Stimulated activated CD8-positive, alpha-beta memory T cell treated with anti-CD3 and anti-CD28 coated beads, Interleukin-2, amount 100 ng/mL, for 1 hour (primary cell): ENCODE measurements around the gene TRPC6.
"Not testable (repeated sequence)": the region's sequence is repeated elsewhere in the genome, so short reads cannot be mapped to it uniquely, and the experiment has no call there.

Experiments
- DNase-seq, 2 donors: peaks; one replicate each; pipeline ENCODE4 v3.0.0-alpha.2; 2020; ENCODE audit warnings: low read depth in 2 of 2

Gene TRPC6

DNA sequence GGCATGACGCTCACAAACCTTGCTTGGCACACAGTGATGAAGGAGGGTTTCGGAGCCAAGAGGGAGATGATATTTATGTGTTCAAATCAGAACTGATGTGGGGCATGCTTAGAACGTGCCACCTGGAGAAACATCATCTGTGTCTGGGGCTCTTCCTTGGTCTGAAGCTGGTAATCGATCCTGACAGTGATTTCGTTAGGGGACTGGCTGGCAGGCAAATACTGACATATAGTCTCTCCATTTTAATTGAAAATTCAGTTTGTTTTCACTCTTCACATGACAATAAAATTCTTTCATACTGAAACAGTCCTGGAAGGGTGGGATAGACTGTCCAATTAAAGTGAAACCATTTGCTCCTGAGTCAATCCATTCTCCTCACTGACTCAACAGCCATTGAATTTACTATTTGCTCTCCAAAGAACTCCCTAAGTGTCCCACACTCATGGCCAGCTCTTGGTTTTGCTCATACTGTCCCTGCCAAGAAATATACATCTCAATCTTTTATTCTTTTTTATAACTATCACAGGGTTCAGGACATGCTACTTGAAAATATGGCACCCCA lies 134.8 kb downstream of the TRPC6 start:
- no peak for DNase-seq

- DNase-seq, result no peak
Measured at GRCh38 chr11:101446726-101447125, 137.1 kb downstream of the TRPC6 start.

DNA sequence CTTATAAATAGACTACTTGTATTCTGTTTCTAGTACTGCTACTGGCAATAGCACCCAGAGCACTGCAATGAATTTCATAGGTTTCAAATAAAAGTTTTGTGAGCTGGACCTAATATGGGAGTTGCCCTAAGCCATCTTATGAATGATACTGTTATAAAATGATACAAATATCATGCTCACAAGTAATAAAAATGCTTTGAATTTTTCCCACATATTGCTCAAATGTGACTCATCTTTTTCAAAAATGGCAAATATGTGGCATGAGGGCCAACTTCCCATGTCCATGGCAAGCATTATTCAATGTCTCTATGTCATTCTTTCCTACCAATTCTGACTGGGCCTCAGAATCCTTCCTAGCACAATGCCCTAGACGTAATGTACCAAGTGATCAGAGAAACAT lies 137.6 kb downstream of the TRPC6 start:
- DNase-seq, result no peak

GRCh38 chr11:101445761-101446160 lies 138.0 kb downstream of the TRPC6 start:
- DNase-seq, result no peak

- no peak for DNase-seq
Measured at GRCh38 chr11:101444851-101445250, 139.0 kb downstream of the TRPC6 start.

GRCh38 chr11:101444164-101444563 lies 139.6 kb downstream of the TRPC6 start:
- no peak for DNase-seq

GRCh38 chr11:101442936-101443521 lies 140.8 kb downstream of the TRPC6 start:
- DNase-seq, result no peak

DNA sequence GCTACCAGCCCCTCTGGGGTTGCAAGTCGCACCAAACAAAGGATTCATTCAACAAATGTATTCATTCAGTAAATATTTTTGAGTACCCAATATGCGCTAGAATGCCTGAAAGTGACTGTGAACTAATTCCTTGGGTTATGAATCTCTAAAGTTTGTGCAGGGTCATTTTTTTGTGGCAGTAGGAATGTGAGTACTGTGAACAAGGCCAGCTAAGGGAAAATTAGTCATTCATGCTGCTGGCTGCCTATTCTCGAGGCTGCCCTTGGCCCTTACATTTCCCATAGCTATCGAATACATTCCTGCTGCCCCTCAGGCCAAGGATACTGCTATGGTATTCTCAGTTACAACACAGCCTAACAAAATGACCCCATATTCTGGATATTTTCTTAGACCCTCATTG lies 141.6 kb downstream of the TRPC6 start:
- DNase-seq, result no peak

DNA sequence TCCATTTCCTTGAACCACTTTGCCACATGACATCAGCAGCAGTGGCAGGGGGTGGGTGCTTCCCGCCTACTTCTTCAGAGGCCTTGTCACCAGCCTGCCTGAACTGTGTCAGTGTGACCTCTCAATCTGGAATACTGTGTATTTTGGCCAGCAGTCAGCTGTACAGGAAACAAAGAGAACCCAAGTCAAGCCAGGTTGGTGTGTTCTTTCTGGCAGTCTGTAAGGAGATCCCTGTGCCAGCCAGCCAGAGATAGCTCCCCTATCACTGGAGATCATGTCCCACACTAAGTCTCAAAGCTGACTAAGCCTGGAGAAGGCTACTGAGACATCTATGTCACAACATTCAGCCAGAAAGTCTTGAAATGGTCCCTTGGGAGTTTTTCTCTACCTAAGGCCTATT lies 142.1 kb downstream of the TRPC6 start:
- DNase-seq, result no peak

DNA sequence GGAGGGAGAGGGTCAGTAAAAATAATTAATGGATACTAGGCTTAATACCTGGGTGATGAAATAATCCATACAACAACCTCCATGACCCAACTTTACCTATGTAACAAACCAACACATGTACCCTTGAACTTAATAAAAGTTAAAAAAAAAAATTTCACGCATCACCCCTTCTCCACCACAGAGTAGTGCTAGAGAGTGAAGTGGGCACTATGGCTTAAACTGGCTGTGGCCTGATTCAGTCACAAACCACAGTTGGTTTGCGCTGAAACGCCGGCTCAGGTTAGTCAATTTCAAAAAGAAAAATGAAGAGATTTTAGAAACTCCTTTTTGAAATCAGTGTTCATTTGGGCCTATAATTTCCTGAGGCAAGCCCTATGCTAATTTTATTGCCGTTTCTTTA lies 144.3 kb downstream of the TRPC6 start:
- no peak for DNase-seq

- not testable (repeated sequence) for DNase-seq
Measured at GRCh38 chr11:101438708-101439107, 145.1 kb downstream of the TRPC6 start.

GRCh38 chr11:101438126-101438525 lies 145.7 kb downstream of the TRPC6 start:
- no peak for DNase-seq

DNA sequence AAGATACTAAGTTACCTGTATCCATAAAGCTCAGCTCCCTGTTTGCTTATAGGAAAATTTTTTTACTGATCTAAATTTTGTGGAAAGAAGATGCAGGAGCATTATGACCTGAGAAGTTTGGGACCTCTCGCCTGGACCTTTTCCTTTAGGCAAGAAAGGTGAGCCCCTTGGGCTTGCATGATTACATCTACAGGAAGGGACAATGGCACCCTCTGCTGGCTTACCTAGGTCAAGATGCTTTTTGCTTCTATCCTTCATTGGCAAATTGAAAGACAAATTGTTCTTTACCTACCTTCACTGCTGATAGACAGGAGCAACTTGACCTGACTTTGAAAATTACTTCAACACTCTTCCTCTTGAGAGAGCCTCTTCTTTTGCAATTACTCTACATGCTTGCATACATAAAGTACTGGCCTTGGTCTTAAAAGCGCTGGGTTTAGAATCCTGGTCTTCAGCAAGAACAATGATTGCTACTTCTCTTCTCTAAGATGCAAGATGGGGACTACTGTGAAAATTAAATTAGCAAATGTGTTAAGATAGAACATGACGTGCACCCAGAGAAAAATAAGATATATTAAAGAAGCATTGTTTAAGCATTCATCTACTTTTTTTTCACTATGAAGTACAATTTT lies 147.2 kb downstream of the TRPC6 start:
- no peak for DNase-seq

- no peak for DNase-seq
Measured at GRCh38 chr11:101435408-101435973, 148.3 kb downstream of the TRPC6 start.

- no peak for DNase-seq
Measured at GRCh38 chr11:101434026-101434643, 149.7 kb downstream of the TRPC6 start.

DNA sequence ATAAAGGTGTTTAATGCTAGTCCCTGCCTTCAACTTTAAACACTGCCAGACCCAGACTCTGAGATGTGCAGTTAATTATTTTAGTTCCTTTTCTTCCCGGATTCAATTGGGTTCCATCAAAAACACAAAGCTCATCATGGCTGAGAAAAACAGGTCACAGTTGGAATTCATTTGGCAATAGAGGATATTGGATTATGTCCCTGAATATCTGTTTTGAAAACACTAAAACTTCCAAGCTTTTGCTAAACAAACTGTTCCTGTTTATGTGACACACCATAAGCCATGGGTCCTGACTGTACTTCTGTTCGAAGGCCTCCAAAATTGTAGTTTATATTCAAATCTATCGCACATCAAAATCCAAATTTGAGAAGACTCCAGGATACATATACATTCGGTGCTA lies 150.7 kb downstream of the TRPC6 start:
- no peak for DNase-seq

DNA sequence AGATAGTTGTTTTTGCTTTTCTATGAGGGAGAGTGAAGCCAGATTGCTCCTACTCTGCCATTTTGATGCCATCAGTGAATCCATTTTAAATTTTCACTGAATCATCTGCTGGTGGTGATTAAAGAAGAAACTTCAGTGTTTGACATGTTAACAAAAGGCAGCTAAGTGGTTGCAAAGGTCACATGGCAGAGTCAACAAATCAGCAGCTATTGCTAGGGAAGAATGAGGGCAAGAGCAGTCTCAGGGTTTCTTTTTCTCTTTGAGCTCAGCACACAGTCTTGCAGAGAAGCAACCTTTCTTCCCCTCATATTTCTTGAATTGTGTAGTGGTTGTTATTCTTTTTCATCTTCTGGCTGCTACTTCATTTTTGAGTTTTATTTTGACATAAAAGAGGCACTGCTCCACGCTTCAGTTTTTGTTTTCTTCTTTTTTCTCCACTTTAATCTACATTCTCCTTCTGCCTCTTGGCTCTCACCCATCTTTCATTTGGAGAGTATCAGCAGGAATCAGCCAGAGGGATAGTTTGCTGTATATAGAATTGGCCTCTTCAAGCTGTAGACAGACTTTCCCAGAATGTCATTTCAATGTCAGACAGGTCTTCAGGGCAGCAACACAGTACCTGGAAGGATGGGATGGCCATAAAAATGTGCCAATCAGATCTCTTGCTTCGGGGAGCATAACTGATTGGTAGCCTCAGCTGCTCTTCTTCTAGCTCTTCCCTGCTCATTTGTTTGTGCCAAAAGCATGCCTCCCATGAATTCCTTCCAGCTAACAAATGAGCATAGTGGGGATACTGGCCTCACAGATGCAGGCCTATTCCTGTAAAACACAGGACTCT lies 153.9 kb downstream of the TRPC6 start:
- DNase-seq, result no peak

GRCh38 chr11:101428918-101429317 lies 154.9 kb downstream of the TRPC6 start:
- no peak for DNase-seq

- DNase-seq, result no peak
Measured at GRCh38 chr11:101407324-101407723, 176.5 kb downstream of the TRPC6 start.
